HepG2 (cell line): Measurements from ENCODE around the gene KCNMB2. TPM values are rescaled to one million over a fixed set of nuclear protein-coding genes. Genes with fewer than 3 reads are reported as not detected.

ENCODE experiments used
- ATAC-seq: fragments of 200-7000 bp; cut with Tn5 transposase; 3 replicates; pipeline ENCODE4 v1.9.1; 2020; ENCODE audit warnings: mild to moderate bottlenecking, moderate library complexity
- BruUV-seq: library from RNA; stranded (reverse); fragments of 400-500 nt; replicated peaks from 2 replicates; lab custom pipeline; 2021; lab: Mats Ljungman, UMichigan
- CTCF ChIA-PET: fragments of 300-600 bp; formaldehyde crosslinking; extraction: SDS; loops from one replicate; lab custom pipeline; 2021; ENCODE audit warnings: low total read pairs, inconsistent platforms, low intra/inter-chr PET ratio; lab: Yijun Ruan, JAX
- POLR2A ChIA-PET: fragments of 350-600 bp; sonication (Branson Sonifier 250); formaldehyde crosslinking; loops from one replicate; lab custom pipeline; 2020; ENCODE audit warnings: antibody characterized with exemption, inconsistent platforms; lab: Yijun Ruan, JAX
- DNase-seq: peaks from one replicate; pipeline ENCODE4 v3.0.0-alpha.2; 2015; ENCODE audit warnings: low spot score
- FAIRE-seq: peaks from 3 replicates; lab custom pipeline; 2011; peaks lifted over from hg19 to GRCh38; lab: Jason Lieb, UNC
- H2AFZ ChIP-seq: one replicate; pipeline ENCODE4 v1.6.1; 2011; ENCODE audit warnings: low read length, inconsistent platforms
- H3K27ac ChIP-seq: fragments of 300-600 bp; 3 replicates; pipeline ENCODE4 v1.8.0; 2011; ENCODE audit warnings: mixed run types, mild to moderate bottlenecking, mixed read lengths, low read length, inconsistent platforms; ENCODE audit not compliant: insufficient read depth; ENCODE audit errors: extremely low read length
- H3K27me3 ChIP-seq, 2 experiments: fragments of 200-600 bp in 1 of 2; 2 replicates in 1 of 2; 3 replicates in 1 of 2; pipeline versions ENCODE4 v1.6.0 to v1.8.0; 2011; ENCODE audit warnings: low read length in 2 of 2, mild to moderate bottlenecking in 2 of 2, moderate library complexity in 2 of 2, inconsistent platforms in 1 of 2; ENCODE audit not compliant: insufficient read depth in 2 of 2, control insufficient read depth in 1 of 2
- H3K36me3 ChIP-seq, 2 experiments: fragments of 200-600 bp in 1 of 2; replicated peaks in 1 of 2; 2 replicates in 1 of 2; 3 replicates in 1 of 2; pipeline versions ENCODE4 v1.5.1 to v1.8.0; 2011; ENCODE audit warnings: low read length in 2 of 2, inconsistent platforms in 1 of 2; ENCODE audit not compliant: insufficient read depth in 2 of 2, control insufficient read depth in 1 of 2
- H3K4me1 ChIP-seq: 2 replicates; pipeline ENCODE4 v1.5.1; 2012; ENCODE audit warnings: low read length, inconsistent platforms; ENCODE audit not compliant: insufficient read depth
- H3K4me2 ChIP-seq: 2 replicates; pipeline ENCODE4 v1.6.0; 2011; ENCODE audit warnings: low read depth, low read length, inconsistent platforms
- H3K4me3 ChIP-seq, 3 experiments: fragments of 200-600 bp in 1 of 3; sonication (generic), shearing (Covaris generic) in 1 of 3; replicated peaks in 1 of 3; 2 replicates each; pipeline ENCODE4 v1.5.1; 2011 to 2016; ENCODE audit warnings: low read length in 3 of 3, inconsistent platforms in 2 of 3, low read depth in 2 of 3, mild to moderate bottlenecking in 2 of 3, control low read depth in 1 of 3, mixed read lengths in 1 of 3; ENCODE audit not compliant: insufficient read depth in 1 of 3
- H3K79me2 ChIP-seq: one replicate; pipeline ENCODE4 v1.6.1; 2011; ENCODE audit warnings: low read length, inconsistent platforms; ENCODE audit not compliant: insufficient read depth
- H3K9ac ChIP-seq: 2 replicates; pipeline ENCODE4 v1.6.0; 2011; ENCODE audit warnings: mild to moderate bottlenecking, low read depth, low read length, inconsistent platforms; ENCODE audit not compliant: insufficient read depth
- H3K9me3 ChIP-seq: 2 replicates; pipeline ENCODE4 v1.5.1; 2012; ENCODE audit warnings: mild to moderate bottlenecking, low read length
- H4K20me1 ChIP-seq: 2 replicates; pipeline ENCODE4 v1.6.0; 2011; ENCODE audit warnings: inconsistent platforms, mild to moderate bottlenecking, low read length, moderate library complexity; ENCODE audit not compliant: insufficient read depth
- ARID3A ChIP-seq: IDR thresholded peaks from 2 replicates; pipeline ENCODE4 v1.6.1; 2012; ENCODE audit warnings: low read depth, low read length, improper control_type of control experiment
- HBP1 ChIP-seq: IDR thresholded peaks from 2 replicates; pipeline ENCODE4 v1.6.1; 2016; ENCODE audit warnings: low read depth, control low read depth
- HMGXB4 ChIP-seq, 2 experiments: sonication (generic) in 1 of 2; formaldehyde crosslinking in 1 of 2; IDR thresholded peaks; 2 replicates each; pipeline versions ENCODE4 v1.4.0 to v1.6.1; 2018 to 2020; ENCODE audit warnings: missing genetic modification reagents in 2 of 2, borderline replicate concordance in 1 of 2, low read depth in 1 of 2, mild to moderate bottlenecking in 1 of 2, missing biosample characterization in 1 of 2
- KDM6A ChIP-seq: IDR thresholded peaks from 2 replicates; pipeline ENCODE4 v1.6.1; 2016; ENCODE audit warnings: low read depth
- LCORL ChIP-seq, 2 experiments: fragments of 450-650 bp in 1 of 2; sonication (generic) in 1 of 2; formaldehyde crosslinking in 1 of 2; IDR thresholded peaks; 2 replicates each; pipeline versions ENCODE4 v1.5.0 to v1.6.1; 2017 to 2020; ENCODE audit warnings: antibody characterized with exemption in 1 of 2, missing genetic modification reagents in 1 of 2
- ZNF431 ChIP-seq: sonication (generic); formaldehyde crosslinking; IDR thresholded peaks from 2 replicates; pipeline ENCODE4 v1.9.0; 2022; ENCODE audit warnings: missing genetic modification reagents, low read depth, mild to moderate bottlenecking, borderline replicate concordance
- ZNF775 ChIP-seq: sonication (generic); formaldehyde crosslinking; IDR thresholded peaks from 2 replicates; pipeline ENCODE4 v1.4.0; 2020; ENCODE audit warnings: missing genetic modification reagents, mild to moderate bottlenecking, moderate library complexity, borderline replicate concordance
- WGBS: methylation state at CpG from one replicate; pipeline ENCODE4 v1.1.6; 2017; ENCODE audit warnings: low lambda C conversion rate; 5-methylcytosine and 5-hydroxymethylcytosine counted together
- in situ Hi-C: cut with HindIII; loops from 2 replicates; pipeline ENCODE4 v1.10.0; 2017; ENCODE audit warnings: low pct_unique_long_range_greater_than_20kb; ENCODE audit not compliant: extremely low pct_ligation_motif_present
- intact Hi-C: fragments of 100-400 bp; cut with micrococcal nuclease; formaldehyde crosslinking; loops from one replicate; pipeline ENCODE4 v1.10.0; 2022; ENCODE audit not compliant: unreplicated experiment
- polyA plus RNA-seq, 8 experiments: library from polyadenylated mRNA; depleted of rRNA in 3 of 8; stranded (reverse) in 7 of 8; unstranded in 1 of 8; fragments of >200 nt; fragmentation: Illumina TruSeq in 4 of 8; extraction: Trizol in 4 of 8; gene quantifications; 2 replicates each; pipeline versions ENCODE4 v1.2.1 to v1.2.3, GENCODE V29; 2011 to 2016; ENCODE audit warnings: low read depth in 4 of 8, missing spikeins in 1 of 8, mixed read lengths in 1 of 8; ENCODE audit not compliant: insufficient read depth in 1 of 8
- total RNA-seq, 5 experiments: library from RNA; depleted of rRNA; stranded (reverse); fragments of >200 nt; fragmentation: Illumina TruSeq; extraction: Trizol; gene quantifications; 2 replicates each; pipeline ENCODE4 v1.2.3, GENCODE V29; 2016; ENCODE audit warnings: low read depth in 1 of 5

The KCNMB2 gene
- total and polyA plus RNA-seq, 2 of the 13 experiments (the other 11 are each of a cell fraction or from before 2014, with no cell fraction given), result not detected

- BruUV-seq, result no TSS peak
- no peak overlapping the region for H3K9ac ChIP-seq
- in situ Hi-C loops (no loop called here), intact Hi-C loops (no loop called here)
- FAIRE-seq (no peak), ATAC-seq (no peak), DNase-seq (no peak)
- ChIA-PET CTCF (no interaction called here), POLR2A (no interaction called here)
- H3K27ac ChIP-seq, result no peak overlapping the region
- H3K4me1 ChIP-seq, result no peaks in the 10 kb centered on the region
- H3K27me3 ChIP-seq, result no peaks in the 10 kb centered on the region
- H3K4me2 ChIP-seq, result no peak overlapping the region
- H4K20me1 ChIP-seq, result no peaks in the 10 kb centered on the region
- H3K79me2 ChIP-seq, result no peaks in the 10 kb centered on the region
- H3K36me3 ChIP-seq, result no peaks in the 10 kb centered on the region
- no peak overlapping the region for H3K4me3 ChIP-seq
- 19% methylated on average over 5 of the region's 5 CpGs for WGBS
- no peak overlapping the region for H2AFZ ChIP-seq
- H3K9me3 ChIP-seq, result no peaks in the 10 kb centered on the region
- TF ChIP-seq LCORL (IDR thresholded peaks at IDR 0.05), result no peak
- no peak for TF ChIP-seq LCORL (CRISPR knock-in tag; IDR thresholded peaks at IDR 0.05)
Measured at GRCh38 chr3:178712247-178712646, 176.0 kb downstream of the KCNMB2 start.

GRCh38 chr3:178714925-178715832, 178.9 kb downstream of the KCNMB2 start:
- no TSS peak for BruUV-seq
- no peak for ATAC-seq
- under 1% methylated on average over 4 of the region's 4 CpGs for WGBS
- H4K20me1 ChIP-seq, result no peaks in the 10 kb centered on the region
- no peak overlapping the region for H3K27ac ChIP-seq
- no peak for FAIRE-seq
- intact Hi-C loops, result no loop called here
- no peak overlapping the region for H2AFZ ChIP-seq
- H3K4me2 ChIP-seq, result no peak overlapping the region
- in situ Hi-C loops, result no loop called here
- H3K9ac ChIP-seq, result no peak overlapping the region
- DNase-seq, result no peak
- no peaks in the 10 kb centered on the region for H3K79me2 ChIP-seq
- H3K36me3 ChIP-seq, result no peaks in the 10 kb centered on the region
- no peaks in the 10 kb centered on the region for H3K27me3 ChIP-seq
- no peaks in the 10 kb centered on the region for H3K9me3 ChIP-seq
- no peaks in the 10 kb centered on the region for H3K4me1 ChIP-seq
- CTCF ChIA-PET, result no interaction called here
- H3K4me3 ChIP-seq, result no peak overlapping the region
- POLR2A ChIA-PET, result no interaction called here
- TF ChIP-seq HBP1 (CRISPR knock-in tag), result no peak
- no peak for TF ChIP-seq ZNF775
- no peak for TF ChIP-seq ZNF431 (CRISPR knock-in tag)
- no peak for TF ChIP-seq ARID3A
- TF ChIP-seq KDM6A, result no peak
- no peak for TF ChIP-seq HMGXB4 (CRISPR knock-in tag; IDR thresholded peaks at IDR 0.05; ENCODE audit: borderline replicate concordance in 1 of 2, low read depth in 1 of 2)
